ENCODE measurements around the gene RABL6. TPM values are rescaled to one million over a fixed set of nuclear protein-coding genes. Genes with fewer than 3 reads are reported as not detected.

RABL6 gene
- total RNA-seq, 1 donor, result 72.1 TPM

DNA sequence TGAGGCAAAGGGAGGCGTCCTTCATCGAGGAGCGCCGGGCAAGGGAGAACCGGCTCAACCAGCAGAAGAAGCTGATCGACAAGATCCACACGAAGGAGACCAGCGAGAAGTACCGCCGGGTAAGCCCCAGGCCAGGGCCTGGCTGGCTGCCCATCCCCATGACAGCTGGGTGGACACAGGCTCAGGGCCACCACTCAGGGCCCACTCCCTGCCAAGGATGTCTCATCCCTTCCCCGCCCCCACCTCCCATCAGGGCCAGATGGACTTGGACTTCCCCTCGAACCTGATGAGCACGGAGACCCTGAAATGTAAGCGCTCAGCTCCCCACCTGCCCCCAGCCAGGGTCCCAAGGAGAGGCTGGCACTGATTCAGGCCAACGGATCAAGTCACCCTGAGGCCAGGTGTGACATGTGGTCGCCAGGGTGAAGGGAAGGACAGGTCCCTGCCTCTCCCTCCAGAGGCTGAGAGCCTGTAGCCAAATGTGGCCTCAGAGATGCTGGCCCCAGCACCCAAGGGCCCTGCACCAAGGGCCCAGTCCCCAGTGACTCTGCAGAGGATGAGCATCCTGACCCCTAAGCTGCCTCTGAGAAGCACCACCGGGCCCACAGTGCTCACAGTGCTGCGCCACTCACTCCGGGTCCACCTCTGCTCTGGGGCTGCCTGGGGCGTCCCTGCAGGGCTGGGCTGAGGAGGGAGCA lies 3.1 kb upstream of the RABL6 start:
- no peak for DNase-seq (ENCODE audit: low read depth)
- TF ChIP-seq, protein P1, sequence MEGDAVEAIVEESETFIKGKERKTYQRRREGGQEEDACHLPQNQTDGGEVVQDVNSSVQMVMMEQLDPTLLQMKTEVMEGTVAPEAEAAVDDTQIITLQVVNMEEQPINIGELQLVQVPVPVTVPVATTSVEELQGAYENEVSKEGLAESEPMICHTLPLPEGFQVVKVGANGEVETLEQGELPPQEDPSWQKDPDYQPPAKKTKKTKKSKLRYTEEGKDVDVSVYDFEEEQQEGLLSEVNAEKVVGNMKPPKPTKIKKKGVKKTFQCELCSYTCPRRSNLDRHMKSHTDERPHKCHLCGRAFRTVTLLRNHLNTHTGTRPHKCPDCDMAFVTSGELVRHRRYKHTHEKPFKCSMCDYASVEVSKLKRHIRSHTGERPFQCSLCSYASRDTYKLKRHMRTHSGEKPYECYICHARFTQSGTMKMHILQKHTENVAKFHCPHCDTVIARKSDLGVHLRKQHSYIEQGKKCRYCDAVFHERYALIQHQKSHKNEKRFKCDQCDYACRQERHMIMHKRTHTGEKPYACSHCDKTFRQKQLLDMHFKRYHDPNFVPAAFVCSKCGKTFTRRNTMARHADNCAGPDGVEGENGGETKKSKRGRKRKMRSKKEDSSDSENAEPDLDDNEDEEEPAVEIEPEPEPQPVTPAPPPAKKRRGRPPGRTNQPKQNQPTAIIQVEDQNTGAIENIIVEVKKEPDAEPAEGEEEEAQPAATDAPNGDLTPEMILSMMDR (IDR thresholded peaks at IDR 0.05; ENCODE audit: insufficient read depth, low read depth, low read length), result no peak
- H3K4me3 ChIP-seq (ENCODE audit: low read depth, low read length), result no peak overlapping the region

DNA sequence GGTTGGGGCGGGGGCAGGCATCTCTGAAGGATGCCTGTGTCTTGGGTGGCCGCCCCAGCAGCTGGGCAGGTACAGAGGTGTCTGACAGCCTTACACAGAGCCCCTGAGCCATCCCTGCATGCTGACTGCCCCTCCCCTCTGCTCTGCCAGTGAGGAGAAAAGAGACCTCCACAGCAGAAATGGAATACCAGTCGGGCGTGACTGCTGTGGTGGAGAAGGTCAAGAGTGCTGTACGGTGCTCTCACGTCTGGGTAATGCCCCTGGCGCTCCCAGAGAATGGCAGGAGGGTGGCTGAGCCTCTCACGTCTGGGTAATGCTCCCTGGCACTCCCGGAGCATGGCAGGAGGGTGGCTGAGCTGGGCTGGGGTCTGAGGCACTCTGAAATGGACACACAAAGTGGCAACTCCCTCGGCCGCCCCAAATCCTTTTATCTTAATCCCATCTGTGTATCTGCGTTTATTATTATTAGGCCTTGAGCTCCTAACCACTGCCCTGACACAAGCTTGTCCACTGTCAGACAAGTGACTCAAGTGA lies 2.5 kb upstream of the RABL6 start:
- H3K4me3 ChIP-seq (ENCODE audit: low read depth, low read length), result no peak overlapping the region
- TF ChIP-seq, protein P1 (IDR thresholded peaks at IDR 0.05; ENCODE audit: insufficient read depth, low read depth, low read length), result no peak
- no peak for DNase-seq (ENCODE audit: low read depth)

DNA sequence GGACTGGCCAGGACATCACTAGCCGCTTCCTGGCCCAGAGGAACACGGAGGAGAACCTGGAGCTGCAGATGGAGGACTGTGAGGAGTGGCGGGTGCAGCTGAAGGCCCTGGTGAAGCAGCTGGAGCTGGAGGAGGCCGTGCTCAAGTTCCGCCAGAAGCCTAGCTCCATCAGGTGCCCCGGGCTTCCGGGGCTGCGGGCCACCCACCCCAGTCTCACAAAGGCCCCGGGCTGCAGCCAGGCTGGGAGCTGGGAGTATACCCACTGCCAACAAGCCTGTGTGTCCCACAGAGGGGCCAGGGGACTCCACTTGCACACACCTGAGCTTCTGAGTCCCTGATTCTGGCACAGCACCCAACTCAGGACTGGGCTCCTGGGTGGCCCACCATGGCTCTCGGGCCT lies 1.7 kb upstream of the RABL6 start:
- TF ChIP-seq, protein P1 (IDR thresholded peaks at IDR 0.05; ENCODE audit: insufficient read depth, low read depth, low read length), result no peak
- no peak overlapping the region for H3K4me3 ChIP-seq (ENCODE audit: low read depth, low read length)
- no peak for DNase-seq (ENCODE audit: low read depth)

DNA sequence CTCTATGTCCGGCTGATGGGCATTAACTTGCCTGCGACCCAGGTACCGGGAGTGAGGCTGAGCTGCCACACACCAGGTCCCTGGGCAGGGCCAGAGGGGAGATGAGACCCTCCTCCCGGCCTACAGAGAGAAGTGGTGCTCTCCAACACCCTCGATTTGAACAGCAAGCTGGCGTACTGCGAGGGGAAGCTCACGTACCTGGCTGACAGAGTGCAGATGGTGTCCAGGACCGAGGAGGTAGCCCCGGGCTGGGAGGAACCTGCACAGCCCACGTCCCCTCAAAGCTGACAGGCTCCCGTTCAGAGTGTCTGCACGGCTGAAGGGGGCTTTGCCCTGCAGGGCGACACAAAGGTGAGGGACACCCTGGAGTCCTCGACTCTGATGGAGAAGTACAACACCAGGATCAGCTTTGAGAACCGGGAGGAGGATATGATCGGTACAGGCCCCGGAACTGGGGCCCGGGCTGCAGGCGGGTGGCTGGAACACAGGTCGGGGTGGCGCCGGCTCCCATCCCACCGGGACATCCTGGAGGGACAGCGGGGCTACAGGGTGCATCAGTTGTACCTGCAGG lies 1.0 kb upstream of the RABL6 start:
- peak overlapping the region; percentile 84 for H3K4me3 ChIP-seq (ENCODE audit: low read depth, low read length)
- DNase-seq (ENCODE audit: low read depth), result no peak
- TF ChIP-seq, protein P1 (IDR thresholded peaks at IDR 0.05; ENCODE audit: insufficient read depth, low read depth, low read length), result no peak

DNA sequence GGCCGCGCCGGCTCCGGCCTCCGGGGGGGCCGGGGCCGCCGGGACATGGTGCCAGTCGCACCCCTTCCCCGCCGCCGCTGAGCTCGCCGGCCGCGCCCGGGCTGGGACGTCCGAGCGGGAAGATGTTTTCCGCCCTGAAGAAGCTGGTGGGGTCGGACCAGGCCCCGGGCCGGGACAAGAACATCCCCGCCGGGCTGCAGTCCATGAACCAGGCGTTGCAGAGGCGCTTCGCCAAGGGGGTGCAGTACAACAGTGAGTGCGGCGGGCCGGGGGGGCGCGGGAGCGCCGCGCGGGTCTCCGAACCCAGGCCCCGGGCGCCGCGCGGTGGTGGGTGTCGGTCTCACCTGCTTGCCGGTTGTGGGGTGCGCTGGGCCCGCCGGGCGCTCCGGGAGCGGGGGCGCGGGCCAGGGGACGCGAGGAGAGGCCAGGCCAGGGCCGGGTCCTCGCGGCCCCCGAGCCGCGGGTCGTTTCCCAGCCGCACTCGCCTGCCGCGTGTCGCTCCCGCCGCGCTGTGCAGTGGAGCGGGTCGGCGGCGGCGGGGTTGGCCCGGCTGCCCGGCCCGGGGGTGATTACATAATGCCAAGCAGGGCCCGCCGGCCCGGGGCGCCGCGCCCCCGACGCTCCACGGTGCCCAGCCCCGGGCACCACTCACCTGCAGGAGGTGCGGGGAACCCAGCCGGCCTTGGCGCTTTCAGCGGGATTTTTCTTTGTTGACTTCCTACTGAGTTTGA lies 492 bp downstream of the RABL6 start:
- no peak for DNase-seq (ENCODE audit: low read depth)
- TF ChIP-seq, protein P1 (IDR thresholded peaks at IDR 0.05; ENCODE audit: insufficient read depth, low read depth, low read length), result no peak
- H3K4me3 ChIP-seq (ENCODE audit: low read depth, low read length), result peak overlapping the region; percentile 84

DNA sequence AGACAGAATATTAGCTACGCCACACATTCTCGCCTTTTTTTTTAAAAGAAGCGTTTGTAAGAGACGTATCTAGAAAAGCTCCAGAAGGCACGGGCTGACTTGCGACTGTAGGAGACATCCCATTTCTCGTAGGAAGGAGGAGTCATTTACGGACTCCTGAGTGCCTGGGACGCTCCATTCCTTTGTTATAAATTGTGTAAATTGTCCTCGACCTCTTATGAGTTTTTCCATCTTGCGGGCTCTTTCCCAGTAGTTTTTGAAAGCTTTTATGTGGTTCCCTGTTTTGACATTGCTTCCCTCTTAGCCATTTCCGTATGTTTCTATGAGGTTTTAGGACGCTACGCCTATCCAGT lies 1.0 kb downstream of the RABL6 start:
- TF ChIP-seq, protein P1 (IDR thresholded peaks at IDR 0.05; ENCODE audit: insufficient read depth, low read depth, low read length), result no peak
- peak; percentile 61 for DNase-seq (ENCODE audit: low read depth)
- H3K4me3 ChIP-seq (ENCODE audit: low read depth, low read length), result peak overlapping the region; percentile 84

Data from fibroblast of villous mesenchyme (primary cell).